H54 (cell line): ENCODE results near the gene RNF123.

ENCODE experiments used
- DNase-seq: peaks from one replicate; pipeline ENCODE4 v3.0.0; 2011; ENCODE audit warnings: low spot score, mixed read lengths; ENCODE audit not compliant: insufficient read length
- FAIRE-seq: peaks from 3 replicates; lab custom pipeline; 2011; peaks lifted over from hg19 to GRCh38; lab: Jason Lieb, UNC
- POLR2A ChIP-seq: IDR thresholded peaks from 2 replicates; pipeline ENCODE4 v1.6.1; 2011; ENCODE audit warnings: low read depth, mild to moderate bottlenecking, low read length

RNF123 gene

DNA sequence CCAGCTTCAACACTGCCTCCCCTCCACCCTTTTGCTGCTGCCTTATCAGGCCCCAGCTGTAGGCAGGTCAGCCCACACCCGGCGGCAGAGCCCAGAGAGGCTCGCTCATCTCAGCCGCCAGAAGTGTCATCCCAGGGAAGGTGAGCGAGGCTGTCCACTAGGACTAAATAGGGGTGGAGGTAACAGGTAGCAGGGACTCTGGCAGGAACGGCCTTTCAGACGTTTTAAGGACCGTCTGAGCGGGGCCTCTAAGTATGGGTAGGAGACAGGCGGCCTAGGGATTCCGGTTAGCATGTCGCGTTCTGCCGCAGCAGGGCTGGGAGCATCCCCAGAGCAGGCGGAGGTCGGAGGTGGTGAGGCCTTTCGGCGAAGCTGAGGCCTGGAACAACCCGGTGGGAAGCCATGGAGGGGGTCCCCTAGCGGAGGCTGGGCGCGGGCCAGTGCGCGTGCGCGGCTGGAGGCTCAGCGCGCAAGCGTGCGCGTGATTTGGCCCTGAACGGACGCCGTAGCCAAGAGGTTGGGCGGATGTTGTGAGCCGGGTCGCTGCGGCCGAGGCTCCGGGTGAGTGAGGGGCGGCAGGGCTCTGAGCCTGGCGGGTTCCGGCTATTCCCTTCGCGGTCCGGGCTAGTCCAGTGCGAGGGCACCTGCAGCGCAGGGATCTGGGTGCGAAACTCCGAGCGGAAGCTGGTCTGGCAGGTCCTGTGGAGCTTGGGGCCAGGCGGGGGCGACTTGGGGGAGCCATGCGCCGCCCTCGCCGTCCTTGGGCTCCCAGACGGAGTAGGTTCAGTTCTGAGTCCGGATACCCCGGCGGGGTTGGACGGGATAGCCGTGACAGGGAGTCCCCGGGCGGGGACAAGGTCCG lies at the start of gene RNF123, which contains the start of gene MST1:
Gene RNF123 (plus strand): TSS at position 512 of the 862 bp plus-strand sequence. CDS start 1,609 bp downstream, outside the sequence.
Gene MST1 (minus strand): TSS at position 429 of the 862 bp plus-strand sequence. CDS start 783 bp downstream, outside the sequence.
- TF ChIP-seq POLR2A = peak; percentile 81
- DNase-seq (peak; percentile 77), FAIRE-seq (no peak)

DNA sequence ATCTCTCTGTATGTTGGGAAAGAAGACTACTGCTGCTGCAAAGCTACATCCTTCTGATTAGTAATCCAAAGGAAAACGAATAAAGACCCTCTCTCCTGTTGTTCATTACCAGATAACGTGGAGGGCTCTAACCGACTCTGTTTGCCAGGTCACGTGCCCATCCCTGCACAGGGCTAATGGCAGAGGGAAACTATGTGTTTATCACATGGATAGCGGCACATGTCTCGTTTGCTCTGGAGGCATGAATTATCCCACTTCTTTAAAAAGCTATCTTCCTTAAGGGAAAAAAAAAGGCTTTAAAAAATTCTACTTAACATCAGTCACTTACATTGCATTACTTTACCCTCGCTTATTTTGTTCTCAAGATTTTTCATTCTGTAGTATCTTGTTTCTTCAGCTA lies 48.1 kb upstream of the RNF123 start:
- FAIRE-seq = no peak
- no peak for DNase-seq
- no peak for TF ChIP-seq POLR2A

DNA sequence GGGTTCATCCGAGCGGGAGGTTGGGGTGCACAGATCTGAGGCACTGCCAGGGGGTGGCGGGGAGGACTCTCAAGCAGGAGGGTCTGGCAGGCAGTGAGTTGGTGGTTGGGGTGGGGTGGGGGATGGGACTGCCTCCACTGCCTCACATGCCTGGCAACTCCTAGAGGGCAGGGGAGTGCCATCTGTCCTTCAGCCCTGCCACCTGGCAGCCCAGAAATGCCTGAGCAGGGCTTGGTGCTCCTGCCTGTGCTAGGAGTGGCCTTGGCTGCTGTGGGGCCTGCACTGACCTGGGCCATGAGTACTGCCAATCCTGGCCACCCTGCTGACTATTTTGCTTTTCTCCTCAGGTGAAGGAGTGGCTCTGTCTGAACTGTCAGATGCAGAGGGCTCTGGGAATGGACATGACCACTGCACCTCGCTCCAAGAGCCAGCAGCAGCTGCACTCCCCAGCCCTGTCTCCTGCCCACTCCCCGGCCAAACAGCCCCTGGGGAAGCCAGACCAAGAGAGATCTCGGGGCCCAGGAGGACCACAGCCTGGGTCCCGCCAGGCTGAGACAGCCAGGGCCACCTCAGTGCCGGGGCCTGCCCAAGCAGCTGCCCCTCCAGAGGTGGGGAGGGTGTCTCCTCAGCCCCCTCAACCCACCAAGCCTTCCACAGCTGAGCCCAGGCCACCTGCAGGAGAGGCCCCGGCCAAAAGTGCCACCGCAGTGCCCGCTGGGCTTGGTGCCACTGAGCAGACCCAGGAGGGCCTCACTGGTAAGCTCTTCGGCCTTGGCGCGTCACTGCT lies 47.2 kb upstream of the RNF123 start:
- TF ChIP-seq POLR2A = no peak
- FAIRE-seq (no peak), DNase-seq (no peak)

DNA sequence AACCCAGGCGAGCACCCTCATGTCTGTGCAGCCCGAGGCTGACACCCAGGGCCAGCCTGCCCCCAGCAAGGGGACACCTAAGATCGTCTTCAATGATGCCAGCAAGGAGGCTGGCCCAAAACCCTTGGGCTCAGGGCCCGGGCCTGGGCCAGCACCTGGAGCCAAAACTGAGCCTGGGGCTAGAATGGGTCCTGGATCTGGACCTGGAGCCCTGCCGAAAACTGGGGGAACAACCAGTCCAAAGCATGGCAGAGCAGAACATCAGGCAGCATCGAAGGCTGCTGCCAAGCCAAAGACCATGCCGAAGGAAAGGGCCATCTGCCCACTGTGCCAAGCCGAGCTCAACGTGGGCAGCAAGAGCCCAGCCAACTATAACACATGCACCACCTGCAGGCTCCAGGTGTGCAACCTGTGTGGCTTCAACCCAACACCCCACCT lies 46.6 kb upstream of the RNF123 start:
- DNase-seq = no peak
- no peak for FAIRE-seq
- no peak for TF ChIP-seq POLR2A

DNA sequence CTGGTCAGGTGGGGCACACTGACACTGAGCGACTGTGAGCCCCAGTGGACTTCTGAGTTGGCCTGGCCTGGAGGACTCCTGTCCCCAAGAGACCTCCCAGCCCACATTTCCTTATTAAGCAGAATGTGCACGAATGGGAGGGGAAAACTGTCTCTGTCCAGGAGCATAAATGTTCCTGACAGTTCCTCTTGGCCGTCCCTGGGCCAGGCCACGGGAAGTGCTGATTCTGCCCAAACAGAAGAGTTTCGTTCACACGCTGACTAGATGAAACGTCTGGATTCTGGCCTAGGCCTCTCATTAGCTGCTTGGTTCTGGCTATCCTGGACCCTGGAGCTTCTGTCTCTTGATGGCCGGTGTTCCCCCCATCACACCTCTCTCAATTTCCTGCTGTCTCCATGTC lies 44.7 kb upstream of the RNF123 start:
- no peak for DNase-seq
- FAIRE-seq = no peak
- TF ChIP-seq POLR2A = no peak

DNA sequence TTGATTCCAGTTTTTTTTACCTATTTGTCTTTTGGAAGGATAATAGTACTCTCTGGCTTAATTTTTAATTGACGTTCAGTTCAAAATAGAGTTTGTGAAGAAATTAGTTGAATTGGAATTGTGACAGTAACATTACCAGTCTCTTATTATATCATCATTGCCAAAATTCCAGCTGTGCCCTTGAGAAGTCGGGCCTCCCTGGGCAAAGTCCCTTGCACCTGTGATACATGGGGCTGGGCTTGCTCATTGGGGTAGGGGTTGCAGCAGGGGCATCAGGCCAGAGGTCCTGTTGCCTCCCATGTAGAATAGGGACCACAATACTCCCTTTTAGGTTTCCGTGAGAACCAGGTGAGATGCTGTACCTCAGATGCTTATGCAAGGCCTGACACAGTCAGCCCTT lies 43.1 kb upstream of the RNF123 start:
- FAIRE-seq (no peak), DNase-seq (no peak)
- no peak for TF ChIP-seq POLR2A

DNA sequence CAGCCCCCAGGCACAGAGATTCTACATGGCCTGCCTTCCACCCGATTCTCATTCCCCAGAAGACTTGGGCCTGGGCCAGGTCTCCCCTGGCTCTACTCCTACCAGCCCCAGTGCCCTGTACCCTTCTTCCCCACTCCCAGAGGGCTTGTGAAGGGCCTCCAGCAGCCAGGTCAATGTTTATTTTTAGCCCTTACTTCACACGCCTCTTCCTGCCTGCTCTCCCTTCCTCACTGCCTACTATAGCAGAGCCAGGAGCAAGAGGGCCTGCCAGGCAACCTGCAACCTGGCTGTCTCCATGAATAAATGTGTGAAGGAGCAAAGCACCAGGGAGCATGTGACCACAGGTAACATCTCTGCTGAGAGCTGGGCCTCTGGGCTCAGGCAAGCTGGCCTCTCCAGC lies 41.6 kb upstream of the RNF123 start:
- DNase-seq (no peak), FAIRE-seq (no peak)
- no peak for TF ChIP-seq POLR2A

DNA sequence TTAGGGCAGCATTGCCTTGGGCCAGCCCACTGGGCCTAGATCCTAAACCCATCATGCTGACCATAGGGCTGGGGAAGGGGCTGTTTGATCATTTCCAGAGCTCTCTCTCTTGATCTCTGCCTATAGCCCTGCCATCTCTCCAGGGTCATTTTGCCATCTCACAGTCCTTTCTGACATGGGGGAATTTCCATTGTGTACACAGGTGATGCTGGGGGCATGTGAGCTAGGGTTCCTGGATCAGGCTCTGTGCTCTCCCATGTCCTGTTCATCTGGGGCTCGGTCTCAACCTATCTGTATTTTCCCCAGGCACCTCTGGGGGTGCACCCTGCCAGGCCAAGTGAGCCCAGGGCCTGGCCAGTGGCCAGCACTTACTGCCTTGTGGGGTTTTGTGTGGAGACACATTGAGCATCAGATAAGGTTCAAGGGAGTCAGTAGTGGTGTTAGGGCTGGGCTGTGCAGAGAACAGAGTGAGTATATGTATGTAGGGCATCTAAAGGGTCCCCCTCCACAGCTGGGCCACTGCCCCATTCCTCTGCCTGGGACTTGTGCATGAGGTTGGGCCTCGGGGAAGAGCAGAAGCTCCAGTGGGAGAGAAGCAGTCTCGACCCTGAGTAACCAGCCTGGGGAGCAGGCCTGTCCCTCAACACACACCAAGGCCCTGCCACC lies 40.9 kb upstream of the RNF123 start:
- TF ChIP-seq POLR2A = no peak
- DNase-seq = no peak
- FAIRE-seq = no peak

DNA sequence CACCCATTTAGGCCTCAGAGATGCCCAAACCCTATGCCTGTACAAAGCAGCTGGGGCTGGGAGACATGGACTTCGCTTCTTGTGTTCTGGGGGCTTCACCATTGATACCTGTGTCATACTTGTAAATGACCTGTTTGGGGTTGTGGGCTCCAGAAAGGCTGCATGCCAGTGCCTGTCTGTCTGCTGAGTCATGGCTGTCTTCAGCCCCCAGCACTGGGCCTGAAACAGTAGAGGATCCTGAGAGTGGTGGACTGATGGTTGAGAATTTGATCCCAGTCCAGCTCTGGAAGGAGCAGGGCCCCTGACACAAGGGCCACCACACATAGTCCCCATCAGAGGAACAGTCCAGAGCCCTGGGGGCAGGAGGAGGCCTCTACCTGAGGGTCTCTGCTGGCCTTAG lies 39.8 kb upstream of the RNF123 start:
- DNase-seq = no peak
- no peak for FAIRE-seq
- TF ChIP-seq POLR2A = no peak

DNA sequence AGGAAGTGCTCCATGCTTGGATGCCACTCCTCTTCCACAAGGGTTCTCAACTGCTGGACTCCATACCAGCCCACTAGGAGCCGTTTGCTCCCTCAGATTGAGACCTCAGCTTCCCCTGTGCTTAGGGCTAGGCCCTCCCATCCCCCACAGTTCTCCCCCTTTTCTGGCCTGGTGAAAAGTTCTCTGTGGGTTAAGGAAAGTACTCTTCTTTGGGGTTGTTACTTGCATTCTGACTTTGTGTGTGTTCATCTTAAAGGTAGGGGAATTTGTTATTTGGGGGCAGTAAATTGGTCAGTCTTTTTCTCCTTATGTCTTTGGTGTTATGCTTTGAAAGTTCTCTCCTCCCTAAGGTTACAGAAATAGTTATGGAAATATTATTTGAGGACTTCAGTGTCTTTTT lies 39.2 kb upstream of the RNF123 start:
- TF ChIP-seq POLR2A = no peak

DNA sequence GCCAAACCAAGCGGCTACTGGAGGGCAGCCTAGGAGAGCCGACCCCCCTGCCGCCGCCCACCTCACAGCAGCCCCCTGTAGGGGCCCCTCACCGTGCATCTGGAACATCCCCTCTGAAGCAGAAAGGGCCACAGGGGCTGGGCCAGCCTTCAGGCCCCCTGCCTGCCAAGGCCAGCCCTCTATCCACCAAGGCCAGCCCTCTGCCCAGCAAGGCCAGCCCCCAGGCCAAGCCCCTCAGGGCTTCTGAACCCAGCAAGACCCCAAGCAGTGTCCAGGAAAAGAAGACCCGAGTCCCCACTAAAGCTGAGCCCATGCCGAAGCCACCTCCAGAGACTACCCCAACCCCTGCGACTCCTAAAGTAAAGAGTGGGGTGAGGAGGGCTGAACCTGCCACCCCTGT lies 38.7 kb upstream of the RNF123 start:
- DNase-seq (no peak), FAIRE-seq (no peak)
- no peak for TF ChIP-seq POLR2A

More for the DNA sequence above, 39.2 kb upstream of the RNF123 start:
- no peak for DNase-seq
- FAIRE-seq = no peak

DNA sequence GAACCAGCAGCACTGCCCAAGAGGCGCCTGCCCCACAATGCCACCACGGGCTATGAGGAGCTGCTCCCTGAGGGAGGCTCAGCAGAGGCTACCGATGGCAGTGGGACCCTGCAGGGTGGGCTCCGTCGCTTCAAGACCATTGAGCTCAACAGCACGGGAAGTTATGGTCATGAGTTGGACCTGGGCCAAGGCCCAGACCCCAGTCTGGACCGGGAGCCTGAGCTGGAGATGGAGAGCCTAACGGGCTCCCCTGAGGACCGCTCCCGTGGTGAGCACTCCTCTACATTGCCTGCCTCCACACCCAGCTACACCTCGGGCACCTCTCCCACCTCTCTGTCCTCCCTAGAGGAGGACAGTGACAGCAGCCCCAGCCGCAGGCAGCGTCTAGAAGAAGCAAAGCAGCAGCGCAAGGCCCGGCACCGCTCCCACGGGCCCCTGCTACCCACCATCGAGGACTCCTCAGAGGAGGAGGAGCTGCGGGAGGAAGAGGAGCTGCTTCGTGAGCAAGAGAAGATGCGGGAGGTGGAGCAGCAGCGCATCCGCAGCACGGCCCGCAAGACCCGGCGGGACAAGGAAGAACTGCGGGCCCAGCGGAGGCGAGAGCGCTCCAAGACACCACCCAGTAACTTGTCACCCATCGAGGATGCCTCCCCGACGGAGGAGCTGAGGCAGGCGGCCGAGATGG lies 37.0 kb upstream of the RNF123 start:
- no peak for FAIRE-seq
- DNase-seq = no peak

DNA sequence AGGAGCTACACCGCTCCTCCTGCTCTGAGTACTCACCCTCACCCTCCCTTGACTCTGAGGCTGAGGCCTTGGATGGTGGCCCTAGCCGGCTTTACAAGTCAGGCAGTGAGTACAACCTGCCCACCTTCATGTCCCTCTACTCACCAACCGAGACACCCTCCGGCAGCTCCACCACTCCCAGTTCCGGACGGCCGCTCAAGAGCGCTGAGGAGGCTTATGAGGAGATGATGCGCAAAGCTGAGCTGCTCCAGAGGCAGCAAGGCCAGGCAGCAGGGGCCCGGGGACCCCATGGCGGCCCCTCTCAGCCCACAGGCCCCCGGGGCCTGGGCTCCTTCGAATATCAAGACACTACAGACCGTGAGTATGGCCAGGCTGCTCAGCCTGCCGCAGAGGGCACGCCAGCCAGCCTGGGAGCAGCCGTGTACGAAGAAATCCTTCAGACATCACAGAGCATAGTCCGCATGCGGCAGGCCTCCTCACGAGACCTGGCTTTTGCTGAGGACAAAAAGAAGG lies 36.4 kb upstream of the RNF123 start:
- no peak for TF ChIP-seq POLR2A
- FAIRE-seq (no peak), DNase-seq (no peak)

More for the DNA sequence above, 37.0 kb upstream of the RNF123 start:
- no peak for TF ChIP-seq POLR2A
